GM12878 (cell line): ENCODE results near the gene CCDC32. TPM values are rescaled to one million over a fixed set of nuclear protein-coding genes. Genes with fewer than 3 reads are reported as not detected.

Source experiments
- ATAC-seq: fragments of 200-7000 bp; cut with Tn5 transposase; 3 replicates; pipeline ENCODE4 v1.9.1; 2020; ENCODE audit warnings: mild to moderate bottlenecking, moderate library complexity
- BruUV-seq: library from RNA; stranded (reverse); fragments of 400-500 nt; replicated peaks from 2 replicates; lab custom pipeline; 2021; lab: Mats Ljungman, UMichigan
- CTCF ChIA-PET: fragments of 300-600 bp; sonication (Branson Sonifier 250); formaldehyde crosslinking; extraction: SDS; loops from one replicate; lab custom pipeline; 2021; ENCODE audit warnings: inconsistent platforms; lab: Yijun Ruan, JAX
- POLR2A ChIA-PET: fragments of 350-600 bp; formaldehyde crosslinking; extraction: SDS; loops from one replicate; lab custom pipeline; 2021; ENCODE audit warnings: inconsistent platforms; lab: Charles Lee
- RAD21 ChIA-PET: fragments of 300-600 bp; sonication (Branson Sonifier 250); formaldehyde crosslinking; loops from one replicate; lab custom pipeline; 2023; ENCODE audit warnings: antibody characterized with exemption; ENCODE audit not compliant: unreplicated experiment; lab: Charles Lee
- SMC1A ChIA-PET: fragments of 300-600 bp; sonication (Branson Sonifier 250); formaldehyde crosslinking; loops from one replicate; lab custom pipeline; 2023; ENCODE audit not compliant: unreplicated experiment, uncharacterized antibody; lab: Charles Lee
- DNase-seq: peaks from one replicate; pipeline ENCODE4 v3.0.0-alpha.2; 2011; ENCODE audit warnings: low read depth, low spot score
- FAIRE-seq: peaks from 3 replicates; lab custom pipeline; 2011; peaks lifted over from hg19 to GRCh38; lab: Jason Lieb, UNC
- H2AFZ ChIP-seq: 2 replicates; pipeline ENCODE4 v1.6.0; 2011; ENCODE audit warnings: low read depth, low read length, control low read depth; ENCODE audit not compliant: control insufficient read depth
- H3K27ac ChIP-seq: 2 replicates; pipeline ENCODE4 v1.5.1; 2011; ENCODE audit warnings: control low read depth; ENCODE audit not compliant: control insufficient read depth, insufficient read depth
- H3K27me3 ChIP-seq, 2 experiments: replicated peaks in 1 of 2; 2 replicates each; pipeline versions ENCODE4 v1.6.0 to v1.6.1; 2011; ENCODE audit warnings: low read length in 1 of 2; ENCODE audit not compliant: control insufficient read depth in 2 of 2, insufficient read depth in 2 of 2
- H3K36me3 ChIP-seq, 2 experiments: 2 replicates each; pipeline ENCODE4 v1.5.1; 2011; ENCODE audit warnings: low read length in 1 of 2; ENCODE audit not compliant: control insufficient read depth in 2 of 2, insufficient read depth in 2 of 2
- H3K4me1 ChIP-seq: 2 replicates; pipeline ENCODE4 v1.6.1; 2011; ENCODE audit warnings: mild to moderate bottlenecking, low read length, moderate library complexity, mixed read lengths; ENCODE audit not compliant: control insufficient read depth, insufficient read depth
- H3K4me2 ChIP-seq: 2 replicates; pipeline ENCODE4 v1.6.0; 2011; ENCODE audit warnings: control low read depth; ENCODE audit not compliant: control insufficient read depth, insufficient read depth
- H3K4me3 ChIP-seq: fragments of 200-600 bp; sonication (generic); 2 replicates; pipeline ENCODE4 v1.5.1; 2016
- H3K79me2 ChIP-seq: 2 replicates; pipeline ENCODE4 v1.6.0; 2011; ENCODE audit warnings: low read length; ENCODE audit not compliant: control insufficient read depth, insufficient read depth
- H3K9ac ChIP-seq: 2 replicates; pipeline ENCODE4 v1.8.0; 2011; ENCODE audit warnings: low read length, control low read depth, mixed read lengths; ENCODE audit not compliant: control insufficient read depth, insufficient read depth
- H3K9me3 ChIP-seq: replicated peaks from 3 replicates; pipeline ENCODE4 v1.5.1; 2011; ENCODE audit warnings: mild to moderate bottlenecking, low read length; ENCODE audit not compliant: control insufficient read depth, insufficient read depth
- H4K20me1 ChIP-seq: 2 replicates; pipeline ENCODE4 v1.6.0; 2011; ENCODE audit not compliant: control insufficient read depth, insufficient read depth
- EZH2 ChIP-seq: IDR thresholded peaks from 2 replicates; pipeline ENCODE4 v1.6.1; 2012; ENCODE audit warnings: low read depth, mild to moderate bottlenecking, control low read depth, inconsistent platforms, low read length, borderline replicate concordance; ENCODE audit not compliant: control insufficient read depth
- LARP7 ChIP-seq: fragments of 450-650 bp; IDR thresholded peaks from 2 replicates; pipeline ENCODE4 v1.6.1; 2017; ENCODE audit warnings: mild to moderate bottlenecking
- NFXL1 ChIP-seq: fragments of 450-650 bp; IDR thresholded peaks from 2 replicates; pipeline ENCODE4 v1.6.1; 2017; ENCODE audit warnings: antibody characterized with exemption, mild to moderate bottlenecking, borderline replicate concordance
- NFYA ChIP-seq: IDR thresholded peaks from 2 replicates; pipeline ENCODE4 v1.6.1; 2011; ENCODE audit warnings: low read depth, mild to moderate bottlenecking, low read length, improper control_type of control experiment, borderline replicate concordance
- PAX8 ChIP-seq: fragments of 450-650 bp; IDR thresholded peaks from 2 replicates; pipeline ENCODE4 v1.6.1; 2017; ENCODE audit warnings: mild to moderate bottlenecking, moderate library complexity
- RAD21 ChIP-seq: IDR thresholded peaks from 2 replicates; pipeline ENCODE4 v1.6.1; 2011; ENCODE audit warnings: mild to moderate bottlenecking, low read depth, low read length, moderate library complexity; ENCODE audit not compliant: insufficient read depth
- RB1 ChIP-seq: fragments of 450-650 bp; formaldehyde crosslinking; IDR thresholded peaks from 2 replicates; pipeline ENCODE4 v1.6.1; 2017; ENCODE audit warnings: mild to moderate bottlenecking, borderline replicate concordance
- SPI1 ChIP-seq: IDR thresholded peaks from 2 replicates; pipeline ENCODE4 v1.6.1; 2011; ENCODE audit warnings: low read depth, mild to moderate bottlenecking, low read length, moderate library complexity, borderline replicate concordance; ENCODE audit not compliant: insufficient read depth
- SUPT20H ChIP-seq: IDR thresholded peaks from 2 replicates; pipeline ENCODE4 v1.6.1; 2011; ENCODE audit warnings: low read depth, mild to moderate bottlenecking, low read length, moderate library complexity, borderline replicate concordance; ENCODE audit not compliant: control insufficient read depth
- SUZ12 ChIP-seq: fragments of 200-600 bp; sonication (generic); IDR thresholded peaks from one replicate; pipeline ENCODE4 v1.6.1; 2018; ENCODE audit warnings: antibody characterized with exemption, mild to moderate bottlenecking; ENCODE audit not compliant: unreplicated experiment
- ZBTB11 ChIP-seq: fragments of 450-650 bp; formaldehyde crosslinking; IDR thresholded peaks from 2 replicates; pipeline ENCODE4 v1.5.0; 2022; ENCODE audit warnings: mild to moderate bottlenecking, missing genetic modification characterization
- ZNF274 ChIP-seq: IDR thresholded peaks from one replicate; pipeline ENCODE4 v1.8.0; 2011; ENCODE audit not compliant: insufficient read length, insufficient read depth
- WGBS: methylation state at CpG from one replicate; pipeline ENCODE4 v1.1.6; 2016; ENCODE audit warnings: low lambda C conversion rate; ENCODE audit not compliant: insufficient replicate concordance, insufficient coverage; ENCODE audit errors: missing lambda C conversion rate; 5-methylcytosine and 5-hydroxymethylcytosine counted together
- in situ Hi-C: fragments of 300-500 bp; cut with MboI; formaldehyde crosslinking; loops from 9 replicates; pipeline ENCODE4 v1.14.3; 2018; ENCODE audit warnings: mixed read lengths
- intact Hi-C: fragments of 100-400 bp; cut with micrococcal nuclease; formaldehyde crosslinking; loops from one replicate; pipeline ENCODE4 v1.14.2; 2022; ENCODE audit not compliant: unreplicated experiment
- polyA plus RNA-seq, 11 experiments: library from polyadenylated mRNA; depleted of rRNA in 4 of 11; unstranded in 6 of 11; stranded (reverse) in 5 of 11; fragments of >200 nt; fragmentation: Nextera tagmentation in 4 of 11; fragmentation: Illumina TruSeq in 1 of 11; extraction: Ambion mirVana in 4 of 11; extraction: Trizol in 1 of 11; gene quantifications; 1 replicate in 1 of 11; 2 replicates in 10 of 11; pipeline versions ENCODE4 v1.2.1 to v1.2.3, GENCODE V29; 2011 to 2016; ENCODE audit warnings: inconsistent platforms in 2 of 11, missing spikeins in 2 of 11, low read depth in 1 of 11
- total RNA-seq, 4 experiments: library from RNA; depleted of rRNA in 3 of 4; stranded (reverse); fragments of >200 nt in 3 of 4; fragmentation: Illumina TruSeq in 1 of 4; extraction: Trizol in 1 of 4; gene quantifications; 2 replicates each; pipeline versions ENCODE4 v1.2.1 to v1.2.3, GENCODE V29; 2013 to 2021
- TF ChIP-seq, protein P1 (sequence below): fragments of 450-650 bp; conservative IDR thresholded peaks from 2 replicates; pipeline ENCODE4 v1.6.1; 2017; ENCODE audit warnings: mild to moderate bottlenecking, moderate library complexity
- TF ChIP-seq, protein P2 (sequence below), 3 experiments: IDR thresholded peaks in 2 of 3; conservative IDR thresholded peaks in 1 of 3; 2 replicates each; pipeline ENCODE4 v1.5.1; 2011; ENCODE audit warnings: low read depth in 3 of 3, low read length in 3 of 3, mild to moderate bottlenecking in 3 of 3, control low read depth in 2 of 3, moderate library complexity in 2 of 3, inconsistent platforms in 1 of 3, mixed read lengths in 1 of 3; ENCODE audit not compliant: control insufficient read depth in 2 of 3, insufficient read depth in 1 of 3; ENCODE audit errors: extremely low read depth in 1 of 3

CCDC32 gene
- total and polyA plus RNA-seq, 10 of the 15 experiments (the other 5 are each of a cell fraction or from before 2014, with no cell fraction given) = 30.2 to 74.3 (median 46.5) TPM

DNA sequence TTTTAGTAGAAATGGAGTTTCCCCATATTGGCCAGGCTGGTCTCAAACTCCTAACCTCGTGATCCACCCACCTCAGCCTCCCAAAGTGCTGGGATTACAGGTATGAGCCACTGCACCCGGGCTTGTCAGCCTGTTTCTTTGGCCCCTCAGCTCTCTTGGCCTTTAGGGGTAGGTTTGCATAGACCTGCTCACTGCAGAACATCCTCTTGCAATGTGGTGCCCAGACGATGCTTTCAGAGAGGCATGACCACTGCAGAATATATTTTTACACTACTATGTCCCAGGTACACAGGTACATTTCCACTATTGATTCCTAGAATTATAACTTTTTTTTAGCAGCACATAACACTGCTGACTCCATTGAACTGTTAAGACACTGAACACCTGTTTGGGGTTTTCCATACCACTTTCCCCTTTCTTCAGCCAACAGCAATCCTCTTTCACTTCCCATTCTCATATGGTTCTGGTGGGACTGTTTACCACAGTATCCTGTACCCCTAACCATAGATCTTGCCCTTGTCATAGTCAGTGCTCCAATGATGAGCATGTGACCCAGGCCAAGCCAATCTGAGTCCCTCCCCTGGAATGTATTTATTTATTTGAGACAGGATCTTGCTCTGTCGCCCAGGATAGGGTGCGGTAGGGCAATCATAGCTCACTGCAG lies 21.1 kb downstream of the CCDC32 start:
- 0% methylated on average over 5 of the region's 5 CpGs for WGBS
- ChIA-PET SMC1A (interaction anchor here (0.5 to 3.1 kb wide), 14 partner anchors 9 to 127 kb away, joined by 3 to 24 read pairs (median 4); partner anchors contain the start of genes CCDC32 and RPUSD2), RAD21 (interaction anchor here (0.5 to 2.4 kb wide), 10 partner anchors 9 to 239 kb away, joined by 3 to 18 read pairs (median 4); partner anchors contain the start of genes RAD51 and RPUSD2), POLR2A (interaction anchor here (0.6 to 2.3 kb wide), 11 partner anchors 9 to 441 kb away, joined by 3 to 17 read pairs (median 5); partner anchors contain the start of gene CCDC32), CTCF (interaction anchor here (0.6 to 4.0 kb wide), 11 partner anchors 9 to 239 kb away, joined by 3 to 18 read pairs (median 5); partner anchors contain the start of gene CCDC32)
- no TSS peak for BruUV-seq
- no peaks in the 10 kb centered on the region; the same call in 2 of the 3 replicates for H3K9me3 ChIP-seq
- peaks cover 3 to 4% of the 10 kb centered on the region in 2 experiments; a peak in 1 of 4 replicates for H3K36me3 ChIP-seq
- no peak overlapping the region for H2AFZ ChIP-seq
- peak overlapping the region; percentile 49 for H3K4me2 ChIP-seq
- H3K4me1 ChIP-seq = peaks cover 57% of the 10 kb centered on the region
- H3K27me3 ChIP-seq = no peaks in the 10 kb centered on the region
- DNase-seq (peak; percentile 94), ATAC-seq (peak; percentile 91), FAIRE-seq (peak; percentile 98)
- in situ Hi-C loops (no loop called here), intact Hi-C loops (loop anchor here (2.0 kb wide), 1 partner anchor 25 kb away; the partner anchor contains the start of gene RPUSD2)
- no peaks in the 10 kb centered on the region for H4K20me1 ChIP-seq
- peaks cover 2% of the 10 kb centered on the region; the same call in 1 of the 2 replicates for H3K79me2 ChIP-seq
- H3K4me3 ChIP-seq = peak overlapping the region; percentile 24; the same call in 1 of the 2 replicates
- no peak overlapping the region; the same call in 1 of the 2 replicates for H3K9ac ChIP-seq
- peak overlapping the region; percentile 73 for H3K27ac ChIP-seq
- TF ChIP-seq SUZ12 = no peak
- TF ChIP-seq, protein P1, sequence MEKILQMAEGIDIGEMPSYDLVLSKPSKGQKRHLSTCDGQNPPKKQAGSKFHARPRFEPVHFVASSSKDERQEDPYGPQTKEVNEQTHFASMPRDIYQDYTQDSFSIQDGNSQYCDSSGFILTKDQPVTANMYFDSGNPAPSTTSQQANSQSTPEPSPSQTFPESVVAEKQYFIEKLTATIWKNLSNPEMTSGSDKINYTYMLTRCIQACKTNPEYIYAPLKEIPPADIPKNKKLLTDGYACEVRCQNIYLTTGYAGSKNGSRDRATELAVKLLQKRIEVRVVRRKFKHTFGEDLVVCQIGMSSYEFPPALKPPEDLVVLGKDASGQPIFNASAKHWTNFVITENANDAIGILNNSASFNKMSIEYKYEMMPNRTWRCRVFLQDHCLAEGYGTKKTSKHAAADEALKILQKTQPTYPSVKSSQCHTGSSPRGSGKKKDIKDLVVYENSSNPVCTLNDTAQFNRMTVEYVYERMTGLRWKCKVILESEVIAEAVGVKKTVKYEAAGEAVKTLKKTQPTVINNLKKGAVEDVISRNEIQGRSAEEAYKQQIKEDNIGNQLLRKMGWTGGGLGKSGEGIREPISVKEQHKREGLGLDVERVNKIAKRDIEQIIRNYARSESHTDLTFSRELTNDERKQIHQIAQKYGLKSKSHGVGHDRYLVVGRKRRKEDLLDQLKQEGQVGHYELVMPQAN = no peak
- TF ChIP-seq LARP7 = peak; percentile 8
- TF ChIP-seq NFXL1 = no peak
- no peak for TF ChIP-seq ZBTB11
- TF ChIP-seq ZNF274 = no peak
- TF ChIP-seq SPI1 = peak; percentile 94
- no peak for TF ChIP-seq NFYA
- no peak for TF ChIP-seq EZH2
- TF ChIP-seq PAX8 = no peak
- TF ChIP-seq RB1 = no peak
- no peak for TF ChIP-seq SUPT20H
- TF ChIP-seq RAD21 = 0 out of 2 replicates have a peak, but pooled peaks have one; percentile 9
- TF ChIP-seq, protein P2, sequence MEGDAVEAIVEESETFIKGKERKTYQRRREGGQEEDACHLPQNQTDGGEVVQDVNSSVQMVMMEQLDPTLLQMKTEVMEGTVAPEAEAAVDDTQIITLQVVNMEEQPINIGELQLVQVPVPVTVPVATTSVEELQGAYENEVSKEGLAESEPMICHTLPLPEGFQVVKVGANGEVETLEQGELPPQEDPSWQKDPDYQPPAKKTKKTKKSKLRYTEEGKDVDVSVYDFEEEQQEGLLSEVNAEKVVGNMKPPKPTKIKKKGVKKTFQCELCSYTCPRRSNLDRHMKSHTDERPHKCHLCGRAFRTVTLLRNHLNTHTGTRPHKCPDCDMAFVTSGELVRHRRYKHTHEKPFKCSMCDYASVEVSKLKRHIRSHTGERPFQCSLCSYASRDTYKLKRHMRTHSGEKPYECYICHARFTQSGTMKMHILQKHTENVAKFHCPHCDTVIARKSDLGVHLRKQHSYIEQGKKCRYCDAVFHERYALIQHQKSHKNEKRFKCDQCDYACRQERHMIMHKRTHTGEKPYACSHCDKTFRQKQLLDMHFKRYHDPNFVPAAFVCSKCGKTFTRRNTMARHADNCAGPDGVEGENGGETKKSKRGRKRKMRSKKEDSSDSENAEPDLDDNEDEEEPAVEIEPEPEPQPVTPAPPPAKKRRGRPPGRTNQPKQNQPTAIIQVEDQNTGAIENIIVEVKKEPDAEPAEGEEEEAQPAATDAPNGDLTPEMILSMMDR (IDR thresholded peaks at IDR 0.05 in 2 of 3, conservative IDR thresholded peaks at IDR 0.05 in 1 of 3; ENCODE audit: control insufficient read depth in 2 of 3, extremely low read depth in 1 of 3, insufficient read depth in 1 of 3, low read depth in 3 of 3, low read length in 3 of 3) = no peak
